Subcutaneous abdominal adipose tissue (tissue), 5 donors: ENCODE data around the gene DCAF12.
A peak's percentile ranks its signal among the peaks of the same experiment; 100 is the strongest.

Experiments
- H3K27ac ChIP-seq: one replicate; pipeline ENCODE4 v1.7.0; 2013; ENCODE audit warnings: low read depth, mild to moderate bottlenecking, inconsistent platforms, low read length, moderate library complexity
- H3K27me3 ChIP-seq, 5 donors: one replicate each; pipeline ENCODE4 v1.7.0; 2013; ENCODE audit warnings: low read length in 5 of 5, inconsistent platforms in 1 of 5; ENCODE audit not compliant: control insufficient read depth in 5 of 5, insufficient read depth in 4 of 5
- H3K36me3 ChIP-seq, 5 donors: one replicate each; pipeline ENCODE4 v1.7.0; 2013; ENCODE audit warnings: low read length in 5 of 5; ENCODE audit not compliant: control insufficient read depth in 5 of 5, insufficient read depth in 5 of 5
- H3K4me1 ChIP-seq, 5 donors: one replicate each; pipeline ENCODE4 v1.7.0; 2013; ENCODE audit warnings: low read length in 5 of 5, mild to moderate bottlenecking in 3 of 5, moderate library complexity in 1 of 5; ENCODE audit not compliant: control insufficient read depth in 5 of 5, insufficient read depth in 5 of 5
- H3K4me3 ChIP-seq, 5 donors: one replicate each; pipeline ENCODE4 v1.7.0; 2013; ENCODE audit warnings: low read length in 5 of 5, low read depth in 1 of 5
- H3K9ac ChIP-seq, 5 donors: one replicate each; pipeline ENCODE4 v1.7.0; 2013; ENCODE audit warnings: low read length in 5 of 5, mild to moderate bottlenecking in 4 of 5, moderate library complexity in 3 of 5
- H3K9me3 ChIP-seq, 5 donors: one replicate each; pipeline ENCODE4 v1.7.0; 2013; ENCODE audit warnings: low read length in 5 of 5; ENCODE audit not compliant: control insufficient read depth in 5 of 5
- donor health status: healthy.
- donor health status: healthy.
- donor health status: healthy.
- donor health status: healthy.
- donor health status: healthy.

The DCAF12 gene

DNA sequence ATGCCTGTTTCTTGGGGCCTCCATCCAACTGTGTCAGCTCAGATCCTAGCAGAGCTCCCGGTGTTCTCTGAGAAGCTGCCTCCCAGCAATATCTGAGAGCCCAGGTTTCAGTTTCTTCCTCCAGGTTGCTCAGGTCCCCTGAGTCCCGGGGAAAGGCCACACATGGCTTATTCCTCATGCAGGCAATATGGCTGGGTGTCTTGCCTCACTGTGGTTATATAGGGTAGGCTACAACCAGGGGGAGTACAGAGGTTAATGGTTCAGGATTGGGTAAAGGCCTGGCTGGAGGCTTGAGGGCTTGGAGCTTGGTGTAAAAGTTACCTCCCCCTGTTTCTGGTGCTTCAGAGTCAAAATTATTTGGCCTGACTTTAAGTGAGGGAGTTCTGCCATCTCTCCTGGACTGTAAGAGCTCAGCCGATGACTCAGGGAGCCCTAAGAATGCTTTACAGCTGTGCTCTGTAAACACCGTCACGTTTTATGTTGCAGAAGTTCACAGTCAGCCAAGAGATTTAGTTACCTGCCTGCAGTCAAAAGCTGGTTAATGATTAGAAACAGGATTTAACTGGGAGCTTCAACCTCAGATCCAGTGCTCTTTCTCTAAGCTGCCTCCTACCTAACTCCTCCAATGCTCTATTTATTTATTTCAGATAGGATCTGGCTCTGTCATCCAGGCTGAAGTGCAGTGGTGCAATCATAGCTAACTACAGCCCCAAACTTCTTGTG lies 53.5 kb downstream of the DCAF12 start:
- no peak overlapping the region for H3K27ac ChIP-seq

DNA sequence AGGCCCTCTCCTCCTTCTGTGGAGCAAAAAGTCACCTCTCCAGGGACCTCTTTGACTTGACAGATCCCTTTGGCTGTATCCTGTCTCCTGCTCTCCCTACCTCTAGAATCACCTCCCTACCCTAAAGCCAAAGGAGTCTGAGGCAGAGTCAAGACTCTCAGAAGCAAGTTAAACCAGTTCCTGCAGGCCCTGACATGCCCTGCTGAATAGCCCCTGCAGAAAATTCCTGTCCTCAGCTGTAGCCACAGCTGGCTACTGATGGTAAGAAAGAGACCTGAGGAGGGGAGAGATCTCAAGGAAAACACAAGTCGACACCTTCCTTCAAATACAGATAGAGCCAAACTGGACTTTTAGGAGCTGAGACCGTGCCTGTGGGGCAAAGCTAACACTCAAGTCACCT lies 54.1 kb downstream of the DCAF12 start:
- Histone ChIP-seq H3K4me3 (no peak overlapping the region), H3K27ac (no peak overlapping the region), H3K27me3 (no peaks in the 10 kb centered on the region), H3K4me1 (peaks cover 0 to 3% (median 0%) of the 10 kb centered on the region in 5 donors), H3K36me3 (no peaks in the 10 kb centered on the region), H3K9me3 (no peaks in the 10 kb centered on the region), H3K9ac (no peak overlapping the region)

More for the DNA sequence above, 53.5 kb downstream of the DCAF12 start:
- no peak overlapping the region for H3K9ac ChIP-seq
- no peaks in the 10 kb centered on the region for H3K36me3 ChIP-seq
- H3K9me3 ChIP-seq: no peaks in the 10 kb centered on the region
- no peak overlapping the region for H3K4me3 ChIP-seq
- peaks cover 0 to 3% (median 0%) of the 10 kb centered on the region in 5 donors for H3K4me1 ChIP-seq
- no peaks in the 10 kb centered on the region for H3K27me3 ChIP-seq

DNA sequence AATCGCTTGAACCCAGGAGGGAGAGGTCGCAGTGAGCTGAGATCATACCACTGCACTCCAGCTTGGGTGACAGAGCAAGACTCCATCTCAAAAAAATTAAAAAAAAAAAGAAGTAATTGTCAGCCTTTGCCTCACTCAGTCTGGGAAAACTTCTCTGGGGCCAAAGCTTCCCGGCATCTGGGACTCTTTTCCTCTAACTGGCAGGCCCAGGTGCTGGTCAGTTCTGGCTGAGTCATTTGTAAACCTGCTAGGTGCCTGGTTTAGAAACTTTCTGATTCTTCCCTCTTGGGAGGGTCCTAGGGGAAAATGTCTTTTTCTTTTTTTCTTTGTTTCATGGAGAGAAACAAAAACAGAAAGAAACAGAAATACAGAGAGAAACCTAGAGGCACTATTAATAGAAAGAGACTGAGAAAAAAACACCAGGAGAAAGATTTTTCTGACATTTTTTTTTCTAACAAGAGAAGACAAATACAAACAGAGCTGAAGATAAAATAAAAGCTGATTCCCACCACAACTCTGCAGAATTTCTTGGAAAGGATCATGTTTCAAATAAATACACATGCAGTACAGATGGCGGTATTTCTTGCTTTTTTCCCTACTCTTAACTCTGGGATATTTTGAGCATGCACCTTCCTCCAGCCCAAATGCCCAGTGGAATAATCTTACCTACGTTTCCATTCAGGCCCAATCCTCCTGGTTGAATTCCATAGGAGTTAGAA lies 55.7 kb downstream of the DCAF12 start:
- Histone ChIP-seq H3K9ac (no peak overlapping the region), H3K4me3 (no peak overlapping the region), H3K36me3 (no peaks in the 10 kb centered on the region), H3K9me3 (no peaks in the 10 kb centered on the region), H3K27me3 (no peaks in the 10 kb centered on the region), H3K27ac (no peak overlapping the region), H3K4me1 (peaks cover 0 to 3% (median 0%) of the 10 kb centered on the region in 5 donors)

DNA sequence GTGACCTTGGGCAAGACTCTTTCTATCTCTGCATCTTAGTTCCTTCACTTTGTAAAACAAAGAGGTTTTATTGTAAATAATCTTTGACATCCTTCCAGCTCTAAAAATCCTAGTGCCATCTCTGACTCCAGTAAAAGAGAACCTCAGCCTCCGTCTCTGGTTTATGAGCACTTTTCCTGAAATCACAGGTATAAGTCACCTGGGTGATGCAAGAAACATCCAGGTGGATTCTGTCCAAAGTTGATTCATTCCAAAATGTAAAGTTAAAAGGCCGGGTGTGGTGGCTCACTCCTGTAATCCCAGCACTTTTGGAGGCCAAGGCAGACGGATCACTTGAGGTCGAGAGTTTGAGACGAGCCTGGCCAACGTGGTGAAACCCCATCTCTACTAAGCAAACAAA lies 56.7 kb downstream of the DCAF12 start:
- no peaks in the 10 kb centered on the region for H3K27me3 ChIP-seq
- H3K4me1 ChIP-seq: peaks cover 0 to 3% (median 0%) of the 10 kb centered on the region in 5 donors
- H3K27ac ChIP-seq: no peak overlapping the region
- no peak overlapping the region for H3K9ac ChIP-seq
- no peak overlapping the region for H3K4me3 ChIP-seq
- no peaks in the 10 kb centered on the region for H3K36me3 ChIP-seq
- no peaks in the 10 kb centered on the region for H3K9me3 ChIP-seq

- Histone ChIP-seq H3K27ac (no peak overlapping the region), H3K27me3 (no peaks in the 10 kb centered on the region), H3K4me3 (no peak overlapping the region), H3K9ac (no peak overlapping the region), H3K36me3 (no peaks in the 10 kb centered on the region), H3K9me3 (no peaks in the 10 kb centered on the region), H3K4me1 (no peaks in the 10 kb centered on the region)
Measured at GRCh38 chr9:34065541-34065940, 61.0 kb downstream of the DCAF12 start.

GRCh38 chr9:34059954-34060353 lies 66.5 kb downstream of the DCAF12 start:
- H3K4me3 ChIP-seq: no peak overlapping the region
- H3K4me1 ChIP-seq: no peaks in the 10 kb centered on the region
- no peak overlapping the region for H3K27ac ChIP-seq
- no peak overlapping the region for H3K9ac ChIP-seq
- no peaks in the 10 kb centered on the region for H3K36me3 ChIP-seq
- H3K27me3 ChIP-seq: no peaks in the 10 kb centered on the region
- no peaks in the 10 kb centered on the region for H3K9me3 ChIP-seq

- no peak overlapping the region for H3K27ac ChIP-seq
- no peaks in the 10 kb centered on the region for H3K27me3 ChIP-seq
- no peaks in the 10 kb centered on the region for H3K9me3 ChIP-seq
- no peaks in the 10 kb centered on the region for H3K36me3 ChIP-seq
- no peak overlapping the region for H3K4me3 ChIP-seq
- H3K4me1 ChIP-seq: no peaks in the 10 kb centered on the region
- H3K9ac ChIP-seq: no peak overlapping the region
Measured at GRCh38 chr9:34059281-34059680, 67.2 kb downstream of the DCAF12 start.

GRCh38 chr9:34049630-34050384 lies 76.7 kb downstream of the DCAF12 start:
- peak overlapping the region; percentile 94 for H3K27ac ChIP-seq
- H3K27me3 ChIP-seq: peaks cover 0 to 7% (median 0%) of the 10 kb centered on the region in 5 donors
- H3K4me3 ChIP-seq: peak overlapping the region; percentile 63 to 97 (median 90)
- peaks cover 16 to 28% (median 24%) of the 10 kb centered on the region in 5 donors for H3K4me1 ChIP-seq
- H3K9ac ChIP-seq: peak overlapping the region in 4 of 5 donors; percentile 90 to 96 (median 96)
- no peaks in the 10 kb centered on the region for H3K9me3 ChIP-seq
- H3K36me3 ChIP-seq: no peaks in the 10 kb centered on the region

DNA sequence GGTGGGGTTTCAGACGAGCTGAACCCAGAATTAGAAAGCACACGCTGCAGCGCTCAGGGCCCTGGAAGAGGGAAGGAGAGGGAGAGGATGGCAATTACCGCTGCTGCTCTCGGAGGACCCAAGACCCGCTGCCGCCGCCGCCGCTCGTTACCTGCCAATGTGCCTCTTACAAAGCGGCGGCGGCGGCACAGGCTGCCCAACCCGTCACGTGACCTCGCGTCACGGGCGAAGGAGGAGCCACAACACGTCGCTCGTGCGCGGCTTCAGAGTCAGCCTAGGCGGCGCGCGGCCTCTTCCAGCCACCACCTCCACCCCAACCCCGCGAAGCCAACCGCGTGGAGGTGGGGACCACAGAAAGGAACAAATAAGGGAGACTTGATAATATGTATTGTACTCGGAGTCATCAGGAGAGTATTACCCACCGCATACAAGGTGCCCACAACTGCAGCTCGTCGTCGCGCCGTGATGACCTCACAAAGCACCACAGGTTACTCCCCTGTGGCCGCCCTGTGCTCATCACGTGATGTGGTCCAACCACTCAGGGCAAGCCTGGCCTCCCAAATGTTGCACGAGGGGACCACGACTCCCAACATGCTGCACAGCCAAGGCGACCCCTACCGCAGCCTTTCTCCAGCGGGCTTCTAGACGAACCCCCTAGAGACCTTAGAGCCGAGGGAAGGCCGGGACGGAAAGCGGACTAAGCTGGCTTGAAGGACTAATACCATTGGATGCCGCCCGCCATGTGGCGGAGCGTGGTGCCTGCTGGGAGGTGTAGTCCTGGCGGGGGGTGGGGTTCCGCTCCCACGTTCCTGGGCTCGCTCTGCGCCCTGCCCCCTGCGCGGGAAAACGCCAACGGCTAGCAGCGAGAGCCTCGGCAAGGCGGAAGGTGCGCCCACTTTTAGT lies 77.5 kb downstream of the DCAF12 start, which contains the start of gene UBAP2:
TSS of gene UBAP2 (minus strand) at position 161 of the 903 bp plus-strand sequence. CDS start 31,739 bp downstream, outside the sequence.
- Histone ChIP-seq H3K4me3 (peak within 1 kb of the TSS; percentile 71 to 97 (median 94)), H3K27me3 (peaks cover 0 to 7% (median 0%) of the 10 kb centered on the region in 5 donors), H3K4me1 (peaks cover 16 to 28% (median 24%) of the 10 kb centered on the region in 5 donors), H3K27ac (peak within 1 kb of the TSS; percentile 94), H3K36me3 (no peaks in the 10 kb centered on the region), H3K9ac (peak within 1 kb of the TSS; percentile 86 to 96 (median 96)), H3K9me3 (no peaks in the 10 kb centered on the region)
